ENCODE measurements around the gene FOXA1. TPM values are rescaled to one million over a fixed set of nuclear protein-coding genes. Genes with fewer than 3 reads are reported as not detected.

Gene FOXA1
- total and polyA plus RNA-seq, 9 of the 15 experiments (the other 6 are each of a cell fraction or from before 2014, with no cell fraction given) = 0.20 to 3.0 (median 1.3) TPM

- TF ChIP-seq, protein P1, sequence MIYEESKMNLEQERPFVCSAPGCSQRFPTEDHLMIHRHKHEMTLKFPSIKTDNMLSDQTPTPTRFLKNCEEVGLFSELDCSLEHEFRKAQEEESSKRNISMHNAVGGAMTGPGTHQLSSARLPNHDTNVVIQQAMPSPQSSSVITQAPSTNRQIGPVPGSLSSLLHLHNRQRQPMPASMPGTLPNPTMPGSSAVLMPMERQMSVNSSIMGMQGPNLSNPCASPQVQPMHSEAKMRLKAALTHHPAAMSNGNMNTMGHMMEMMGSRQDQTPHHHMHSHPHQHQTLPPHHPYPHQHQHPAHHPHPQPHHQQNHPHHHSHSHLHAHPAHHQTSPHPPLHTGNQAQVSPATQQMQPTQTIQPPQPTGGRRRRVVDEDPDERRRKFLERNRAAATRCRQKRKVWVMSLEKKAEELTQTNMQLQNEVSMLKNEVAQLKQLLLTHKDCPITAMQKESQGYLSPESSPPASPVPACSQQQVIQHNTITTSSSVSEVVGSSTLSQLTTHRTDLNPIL (CRISPR knock-in tag; IDR thresholded peaks at IDR 0.05) = no peak
- no peak for TF ChIP-seq ZBTB17 (CRISPR knock-in tag; IDR thresholded peaks at IDR 0.05)
These were observed 43.5 kb upstream of the FOXA1 start (continued) for GRCh38 chr14:37638599-37638998.

- Histone ChIP-seq H2AFZ (ENCODE audit: low read depth, low read length) (no peak overlapping the region), H3K27me3 (ENCODE audit: control insufficient read depth in 2 of 2, insufficient read depth in 2 of 2, low read length in 2 of 2) (no peaks in the 10 kb centered on the region), H3K4me1 (replicated peaks in 1 of 2; ENCODE audit: control insufficient read depth in 2 of 2, insufficient read depth in 2 of 2, low read length in 2 of 2) (no peaks in the 10 kb centered on the region), H3K27ac (ENCODE audit: extremely low read depth, low read depth, low read length) (no peak overlapping the region), H4K20me1 (replicated peaks; ENCODE audit: control insufficient read depth, insufficient read depth, low read length) (no peaks in the 10 kb centered on the region), H3K4me3 (no peak overlapping the region), H3K79me2 (ENCODE audit: control insufficient read depth, insufficient read depth, low read length) (no peaks in the 10 kb centered on the region), H3K9ac (ENCODE audit: insufficient read depth in 1 of 2, low read depth in 2 of 2, low read length in 2 of 2) (no peak overlapping the region), H3K36me3 (ENCODE audit: control insufficient read depth, insufficient read depth, low read length) (no peaks in the 10 kb centered on the region), H3K9me1 (ENCODE audit: control insufficient read depth, insufficient read depth, low read length) (no peaks in the 10 kb centered on the region), H3K9me3 (replicated peaks; ENCODE audit: control insufficient read depth, insufficient read depth, low read depth, low read length) (no peaks in the 10 kb centered on the region), H3K4me2 (ENCODE audit: insufficient read depth, low read length) (no peak overlapping the region)
- no peak for ATAC-seq
- no peak for TF ChIP-seq BRCA1 (IDR thresholded peaks at IDR 0.05)
- no peak for TF ChIP-seq BRCA1 (CRISPR knock-in tag; IDR thresholded peaks at IDR 0.05)
- no peak for TF ChIP-seq YBX1 (IDR thresholded peaks at IDR 0.05)
- TF ChIP-seq ATF6 (CRISPR knock-in tag; IDR thresholded peaks at IDR 0.05) = no peak
- TF ChIP-seq POLR3A (IDR thresholded peaks at IDR 0.05; ENCODE audit: borderline replicate concordance, extremely low read depth, insufficient read depth, insufficient read length) = no peak
- no peak for TF ChIP-seq SP1 (CRISPR knock-in tag; IDR thresholded peaks at IDR 0.05)
- no peak for TF ChIP-seq SRSF9 (IDR thresholded peaks at IDR 0.05; ENCODE audit: borderline replicate concordance, low read depth, low read length)
- no peak for TF ChIP-seq RFX1 (IDR thresholded peaks at IDR 0.05)
- TF ChIP-seq ZNF143 (CRISPR knock-in tag; IDR thresholded peaks at IDR 0.05) = no peak
- TF ChIP-seq XRCC3 (IDR thresholded peaks at IDR 0.05) = no peak
- TF ChIP-seq, protein P2, sequence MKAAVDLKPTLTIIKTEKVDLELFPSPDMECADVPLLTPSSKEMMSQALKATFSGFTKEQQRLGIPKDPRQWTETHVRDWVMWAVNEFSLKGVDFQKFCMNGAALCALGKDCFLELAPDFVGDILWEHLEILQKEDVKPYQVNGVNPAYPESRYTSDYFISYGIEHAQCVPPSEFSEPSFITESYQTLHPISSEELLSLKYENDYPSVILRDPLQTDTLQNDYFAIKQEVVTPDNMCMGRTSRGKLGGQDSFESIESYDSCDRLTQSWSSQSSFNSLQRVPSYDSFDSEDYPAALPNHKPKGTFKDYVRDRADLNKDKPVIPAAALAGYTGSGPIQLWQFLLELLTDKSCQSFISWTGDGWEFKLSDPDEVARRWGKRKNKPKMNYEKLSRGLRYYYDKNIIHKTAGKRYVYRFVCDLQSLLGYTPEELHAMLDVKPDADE (conservative IDR thresholded peaks at IDR 0.05; ENCODE audit: control insufficient read depth, low read depth, low read length) = no peak
- no peak for TF ChIP-seq CBX8 (IDR thresholded peaks at IDR 0.05; ENCODE audit: borderline replicate concordance, extremely low read depth, low read depth, low read length, poor library complexity, severe bottlenecking)
- TF ChIP-seq HES1 (IDR thresholded peaks at IDR 0.05; ENCODE audit: low read depth) = no peak
- POLR2A ChIA-PET = no interaction called here
- intact Hi-C loops (cut with micrococcal nuclease) = no loop called here
- no peak for FAIRE-seq
- no TSS peak for BruUV-seq (replicated peaks)
- CTCF ChIA-PET (ENCODE audit: low intra/inter-chr PET ratio) = no interaction called here
- in situ Hi-C loops (cut with MboI) = no loop called here
- no peak for DNase-seq (ENCODE audit: extremely low read depth in 1 of 4, low spot score in 3 of 4)
- WGBS (ENCODE audit: insufficient coverage, low coverage, missing lambda C conversion rate) = 0% methylated on average over 4 of the region's 4 CpGs
These were observed 42.3 kb upstream of the FOXA1 start for GRCh38 chr14:37637341-37637740.
